HG02759 (cell line): Measurements from ENCODE around the gene USP17L25.
"Not testable (repeated sequence)": the region's sequence is repeated elsewhere in the genome, so short reads cannot be mapped to it uniquely, and the experiment has no call there.

Source experiments
- ATAC-seq: cut with Tn5 transposase; IDR thresholded peaks from one replicate; pipeline ENCODE4 v1.9.1; 2021; ENCODE audit warnings: mild to moderate bottlenecking, moderate library complexity; ENCODE audit not compliant: unreplicated experiment

USP17L25 gene, protein sequence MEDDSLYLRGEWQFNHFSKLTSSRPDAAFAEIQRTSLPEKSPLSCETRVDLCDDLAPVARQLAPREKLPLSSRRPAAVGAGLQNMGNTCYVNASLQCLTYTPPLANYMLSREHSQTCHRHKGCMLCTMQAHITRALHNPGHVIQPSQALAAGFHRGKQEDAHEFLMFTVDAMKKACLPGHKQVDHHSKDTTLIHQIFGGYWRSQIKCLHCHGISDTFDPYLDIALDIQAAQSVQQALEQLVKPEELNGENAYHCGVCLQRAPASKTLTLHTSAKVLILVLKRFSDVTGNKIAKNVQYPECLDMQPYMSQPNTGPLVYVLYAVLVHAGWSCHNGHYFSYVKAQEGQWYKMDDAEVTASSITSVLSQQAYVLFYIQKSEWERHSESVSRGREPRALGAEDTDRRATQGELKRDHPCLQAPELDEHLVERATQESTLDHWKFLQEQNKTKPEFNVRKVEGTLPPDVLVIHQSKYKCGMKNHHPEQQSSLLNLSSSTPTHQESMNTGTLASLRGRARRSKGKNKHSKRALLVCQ

DNA sequence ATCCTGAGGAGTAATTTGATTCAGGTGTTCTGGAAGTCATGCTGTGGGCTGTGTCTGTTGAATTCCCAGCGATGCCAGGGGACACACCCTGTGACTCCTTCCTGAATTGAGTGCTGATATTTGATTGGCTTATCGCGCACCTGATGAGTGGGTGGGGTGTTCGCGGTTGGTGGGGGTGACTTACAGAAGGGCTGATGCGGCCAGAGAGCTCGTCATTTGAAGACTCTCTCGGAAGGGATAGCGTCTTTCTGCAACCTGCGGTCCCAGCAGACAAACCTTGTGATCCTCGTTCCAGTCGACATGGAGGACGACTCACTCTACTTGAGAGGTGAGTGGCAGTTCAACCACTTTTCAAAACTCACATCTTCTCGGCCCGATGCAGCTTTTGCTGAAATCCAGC, at the start of gene USP17L25:
Gene USP17L25 (plus strand): TSS at position 301 of the 400 bp plus-strand sequence. CDS start 0 bp downstream, at position 301.
- not testable (repeated sequence) for ATAC-seq

DNA sequence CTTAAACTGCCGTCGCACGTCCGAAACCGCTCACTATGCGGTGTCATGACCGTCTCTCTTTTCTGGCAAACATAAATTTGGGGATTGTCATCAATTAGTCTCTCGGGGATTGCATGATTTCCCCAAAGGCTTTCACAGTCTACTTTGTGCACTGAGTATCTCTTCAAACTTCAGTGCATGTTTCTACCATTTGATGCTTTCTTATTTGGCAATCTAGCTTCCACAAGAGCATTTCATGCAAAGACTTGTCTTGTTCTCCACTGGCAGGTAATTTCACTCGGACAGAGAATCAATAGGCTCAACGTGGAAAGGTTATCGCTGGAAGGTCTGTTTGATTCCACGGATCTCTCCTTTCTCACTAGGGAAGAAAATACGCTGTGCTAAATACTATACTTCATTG, 5.5 kb upstream of the USP17L25 start:
- not testable (repeated sequence) for ATAC-seq

GRCh38 chr4:9324865-9325264, 4.8 kb upstream of the USP17L25 start, which contains the start of gene USP17L24:
Gene USP17L24, plus strand, starts transcription at chr4:9325165. Its CDS starts 0 bp downstream, at chr4:9325165.
- not testable (repeated sequence) for ATAC-seq

DNA sequence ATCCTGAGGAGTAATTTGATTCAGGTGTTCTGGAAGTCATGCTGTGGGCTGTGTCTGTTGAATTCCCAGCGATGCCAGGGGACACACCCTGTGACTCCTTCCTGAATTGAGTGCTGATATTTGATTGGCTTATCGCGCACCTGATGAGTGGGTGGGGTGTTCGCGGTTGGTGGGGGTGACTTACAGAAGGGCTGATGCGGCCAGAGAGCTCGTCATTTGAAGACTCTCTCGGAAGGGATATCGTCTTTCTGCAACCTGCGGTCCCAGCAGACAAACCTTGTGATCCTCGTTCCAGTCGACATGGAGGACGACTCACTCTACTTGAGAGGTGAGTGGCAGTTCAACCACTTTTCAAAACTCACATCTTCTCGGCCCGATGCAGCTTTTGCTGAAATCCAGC, 4.6 kb downstream of the USP17L25 start, which contains the start of gene USP17L26:
Gene USP17L26 (plus strand): TSS at position 301 of the 400 bp plus-strand sequence. CDS start 0 bp downstream, at position 301.
- ATAC-seq = not testable (repeated sequence)

- not testable (repeated sequence) for ATAC-seq
These were observed 9.4 kb downstream of the USP17L25 start, which contains the start of gene USP17L5 for GRCh38 chr4:9339103-9339502. Gene USP17L5, plus strand, starts transcription at chr4:9339403. Its CDS starts 0 bp downstream, at chr4:9339403.

DNA sequence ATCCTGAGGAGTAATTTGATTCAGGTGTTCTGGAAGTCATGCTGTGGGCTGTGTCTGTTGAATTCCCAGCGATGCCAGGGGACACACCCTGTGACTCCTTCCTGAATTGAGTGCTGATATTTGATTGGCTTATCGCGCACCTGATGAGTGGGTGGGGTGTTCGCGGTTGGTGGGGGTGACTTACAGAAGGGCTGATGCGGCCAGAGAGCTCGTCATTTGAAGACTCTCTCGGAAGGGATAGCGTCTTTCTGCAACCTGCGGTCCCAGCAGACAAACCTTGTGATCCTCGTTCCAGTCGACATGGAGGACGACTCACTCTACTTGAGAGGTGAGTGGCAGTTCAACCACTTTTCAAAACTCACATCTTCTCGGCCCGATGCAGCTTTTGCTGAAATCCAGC, 14.1 kb downstream of the USP17L25 start, which contains the start of gene USP17L27:
Gene USP17L27 (plus strand): TSS at position 301 of the 400 bp plus-strand sequence. CDS start 0 bp downstream, at position 301.
- not testable (repeated sequence) for ATAC-seq

DNA sequence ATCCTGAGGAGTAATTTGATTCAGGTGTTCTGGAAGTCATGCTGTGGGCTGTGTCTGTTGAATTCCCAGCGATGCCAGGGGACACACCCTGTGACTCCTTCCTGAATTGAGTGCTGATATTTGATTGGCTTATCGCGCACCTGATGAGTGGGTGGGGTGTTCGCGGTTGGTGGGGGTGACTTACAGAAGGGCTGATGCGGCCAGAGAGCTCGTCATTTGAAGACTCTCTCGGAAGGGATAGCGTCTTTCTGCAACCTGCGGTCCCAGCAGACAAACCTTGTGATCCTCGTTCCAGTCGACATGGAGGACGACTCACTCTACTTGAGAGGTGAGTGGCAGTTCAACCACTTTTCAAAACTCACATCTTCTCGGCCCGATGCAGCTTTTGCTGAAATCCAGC, 18.9 kb downstream of the USP17L25 start, which contains the start of gene USP17L28:
Gene USP17L28 (plus strand): TSS at position 301 of the 400 bp plus-strand sequence. CDS start 0 bp downstream, at position 301.
- ATAC-seq = not testable (repeated sequence)

DNA sequence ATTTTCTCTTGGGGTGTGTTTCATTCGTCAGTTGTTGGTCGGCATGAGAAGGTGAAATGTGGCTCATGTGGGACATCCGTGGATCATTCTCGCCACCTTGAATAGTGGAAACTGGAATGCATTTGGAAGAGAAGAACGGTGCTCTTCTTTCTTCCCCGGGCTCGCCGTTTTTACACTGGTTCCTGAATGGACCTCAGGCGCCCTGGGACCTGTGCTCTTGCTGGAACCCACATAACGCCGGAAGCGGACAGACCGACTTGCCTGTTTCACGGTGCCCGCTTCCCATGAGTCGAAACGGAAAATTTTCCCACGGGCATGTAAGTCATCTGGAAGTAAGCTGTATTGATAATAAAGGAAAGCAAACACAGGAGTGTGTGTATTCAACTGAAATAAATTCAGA, 21.2 kb downstream of the USP17L25 start:
- not testable (repeated sequence) for ATAC-seq

DNA sequence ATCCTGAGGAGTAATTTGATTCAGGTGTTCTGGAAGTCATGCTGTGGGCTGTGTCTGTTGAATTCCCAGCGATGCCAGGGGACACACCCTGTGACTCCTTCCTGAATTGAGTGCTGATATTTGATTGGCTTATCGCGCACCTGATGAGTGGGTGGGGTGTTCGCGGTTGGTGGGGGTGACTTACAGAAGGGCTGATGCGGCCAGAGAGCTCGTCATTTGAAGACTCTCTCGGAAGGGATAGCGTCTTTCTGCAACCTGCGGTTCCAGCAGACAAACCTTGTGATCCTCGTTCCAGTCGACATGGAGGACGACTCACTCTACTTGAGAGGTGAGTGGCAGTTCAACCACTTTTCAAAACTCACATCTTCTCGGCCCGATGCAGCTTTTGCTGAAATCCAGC, 23.6 kb downstream of the USP17L25 start, which contains the start of gene USP17L29:
Gene USP17L29 (plus strand): TSS at position 301 of the 400 bp plus-strand sequence. CDS start 0 bp downstream, at position 301.
- not testable (repeated sequence) for ATAC-seq

- not testable (repeated sequence) for ATAC-seq
These were observed 33.1 kb downstream of the USP17L25 start, which contains the start of gene USP17L30 for GRCh38 chr4:9362829-9363228. Gene USP17L30, plus strand, starts transcription at chr4:9363129. Its CDS starts 0 bp downstream, at chr4:9363129.

DNA sequence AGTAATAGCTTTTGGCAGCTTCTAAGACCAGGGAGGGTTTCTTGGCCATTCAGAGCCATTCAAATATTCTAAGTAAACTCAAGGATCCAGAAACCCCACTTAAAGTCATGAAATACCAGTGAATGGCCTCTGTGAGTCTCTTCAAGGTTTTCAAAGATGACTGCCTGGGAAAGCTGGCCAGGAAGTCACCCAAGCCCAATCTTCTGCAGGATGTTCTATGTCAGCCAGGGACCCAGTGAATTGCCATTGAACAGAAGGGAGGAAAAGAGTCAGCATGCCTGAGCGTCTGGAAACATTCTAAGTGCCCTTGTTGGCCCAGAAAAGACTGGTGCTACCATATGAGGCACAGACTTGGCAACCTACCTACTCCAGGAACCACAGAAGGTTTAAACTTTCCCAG, 50.2 kb downstream of the USP17L25 start:
- ATAC-seq = not testable (repeated sequence)
